Natural killer cell (primary cell): Measurements from ENCODE around the gene PKLR. TPM values are rescaled to one million over a fixed set of nuclear protein-coding genes. Genes with fewer than 3 reads are reported as not detected.

Experiments used
- ATAC-seq, 3 donors: fragments of 150-1000 bp in 2 of 3; fragments of 200-7000 bp in 1 of 3; cut with Tn5 transposase; 1 replicate in 1 of 3; 2 replicates in 2 of 3; pipeline ENCODE4 v1.10.0; 2021; ENCODE audit warnings: mild to moderate bottlenecking in 2 of 3, moderate library complexity in 2 of 3
- DNase-seq, 2 donors: peaks; one replicate each; pipeline versions ENCODE4 v3.0.0 to v3.0.0-alpha.2; 2013 to 2021; ENCODE audit warnings: mixed read lengths in 1 of 2
- H3K27ac ChIP-seq: one replicate; pipeline ENCODE4 v1.5.1; 2013; ENCODE audit warnings: mild to moderate bottlenecking, low read length
- H3K27me3 ChIP-seq: one replicate; pipeline ENCODE4 v1.6.1; 2013; ENCODE audit warnings: low read length; ENCODE audit not compliant: control insufficient read depth, insufficient read depth
- H3K36me3 ChIP-seq: one replicate; pipeline ENCODE4 v1.6.1; 2013; ENCODE audit warnings: low read length; ENCODE audit not compliant: control insufficient read depth, insufficient read depth
- H3K4me1 ChIP-seq: one replicate; pipeline ENCODE4 v1.6.1; 2013; ENCODE audit warnings: low read length; ENCODE audit not compliant: control insufficient read depth, insufficient read depth
- H3K4me3 ChIP-seq: one replicate; pipeline ENCODE4 v1.5.1; 2013; ENCODE audit warnings: low read length
- H3K9me3 ChIP-seq: one replicate; pipeline ENCODE4 v1.6.1; 2013; ENCODE audit warnings: low read length; ENCODE audit not compliant: control insufficient read depth, insufficient read depth
- H3K27ac Mint-ChIP-seq, 2 donors: one replicate each; pipeline ENCODE4 v1.8.0; 2022; ENCODE audit warnings: mild to moderate bottlenecking in 2 of 2, mixed read lengths in 2 of 2, moderate library complexity in 1 of 2
- H3K27me3 Mint-ChIP-seq, 2 donors: one replicate each; pipeline ENCODE4 v1.8.0; 2022; ENCODE audit warnings: low read depth in 2 of 2, mixed read lengths in 2 of 2
- H3K36me3 Mint-ChIP-seq: one replicate; pipeline ENCODE4 v1.8.0; 2022; ENCODE audit warnings: mixed read lengths
- H3K4me1 Mint-ChIP-seq, 2 donors: one replicate each; pipeline ENCODE4 v1.8.0; 2022; ENCODE audit warnings: mixed read lengths in 2 of 2
- H3K4me3 Mint-ChIP-seq: one replicate; pipeline ENCODE4 v1.8.0; 2022; ENCODE audit warnings: mild to moderate bottlenecking, moderate library complexity, mixed read lengths
- H3K9me3 Mint-ChIP-seq, 2 donors: one replicate each; pipeline ENCODE4 v1.8.0; 2022; ENCODE audit warnings: mixed read lengths in 2 of 2
- CTCF ChIP-seq: fragments of 200-600 bp; IDR thresholded peaks from one replicate; pipeline ENCODE4 v1.8.0; 2022; ENCODE audit warnings: antibody characterized with exemption
- WGBS: methylation state at CpG from one replicate; pipeline ENCODE4 v1.1.7; 2013; ENCODE audit warnings: missing lambda C conversion rate; ENCODE audit not compliant: insufficient coverage; 5-methylcytosine and 5-hydroxymethylcytosine counted together
- intact Hi-C: fragments of 100-400 bp; cut with micrococcal nuclease; formaldehyde crosslinking; loops from one replicate; pipeline ENCODE4 v1.14.2; 2022
- total RNA-seq, 4 donors: library from RNA; stranded (reverse); fragments of 120-200 nt in 1 of 4; gene quantifications; one replicate each; pipeline versions ENCODE4 v1.2.3 to v1.2.4, GENCODE V29; 2013 to 2022

Gene PKLR
- total RNA-seq, 3 donors from 2014 or later (not counting 1 experiment from before 2014, with no cell fraction given), result 0.12 TPM; not detected in 2

- H3K9me3 Mint-ChIP-seq, result no peaks in the 10 kb centered on the region
- H3K36me3 ChIP-seq, result peaks cover 2% of the 10 kb centered on the region
- H3K4me1 Mint-ChIP-seq, result peaks cover 14 to 41% of the 10 kb centered on the region in 2 donors
- no peaks in the 10 kb centered on the region for H3K9me3 ChIP-seq
- H3K4me3 ChIP-seq, result peak overlapping the region; percentile 14
- no peaks in the 10 kb centered on the region for H3K27me3 ChIP-seq
- H3K27ac ChIP-seq, result no peak overlapping the region
- no peaks in the 10 kb centered on the region for H3K36me3 Mint-ChIP-seq
- TF ChIP-seq CTCF, result no peak
- H3K4me1 ChIP-seq, result peaks cover 35% of the 10 kb centered on the region
- intact Hi-C loops, result loop anchor here (5.0 kb wide), 1 partner anchor 242 kb away; the partner anchor contains the start of gene ASH1L
- peak overlapping the region in 1 of 2 donors; percentile 57 for H3K27ac Mint-ChIP-seq
- peak overlapping the region; percentile 74 for H3K4me3 Mint-ChIP-seq
- ATAC-seq (no peak), DNase-seq (no peak)
- no peaks in the 10 kb centered on the region for H3K27me3 Mint-ChIP-seq
- 57% methylated on average over 11 of the region's 11 CpGs for WGBS
These were observed 19.0 kb upstream of the PKLR start for GRCh38 chr1:155320252-155320651.

GRCh38 chr1:155319536-155319935, 18.3 kb upstream of the PKLR start:
- no peak for DNase-seq
- no peak for ATAC-seq
- no peaks in the 10 kb centered on the region for H3K9me3 Mint-ChIP-seq
- Histone ChIP-seq H3K4me3 (no peak overlapping the region), H3K36me3 (peaks cover 7% of the 10 kb centered on the region), H3K4me1 (peaks cover 28% of the 10 kb centered on the region), H3K27ac (no peak overlapping the region), H3K9me3 (no peaks in the 10 kb centered on the region), H3K27me3 (no peaks in the 10 kb centered on the region)
- intact Hi-C loops, result no loop called here
- TF ChIP-seq CTCF, result no peak
- H3K36me3 Mint-ChIP-seq, result no peaks in the 10 kb centered on the region
- H3K27me3 Mint-ChIP-seq, result no peaks in the 10 kb centered on the region
- WGBS, result 95% methylated on average over 5 of the region's 5 CpGs
- H3K4me1 Mint-ChIP-seq, result peaks cover 14 to 34% of the 10 kb centered on the region in 2 donors
- peak overlapping the region; percentile 74 for H3K4me3 Mint-ChIP-seq
- H3K27ac Mint-ChIP-seq, result no peak overlapping the region

GRCh38 chr1:155318082-155318481, 16.8 kb upstream of the PKLR start:
- Histone ChIP-seq H3K4me1 (peaks cover 27% of the 10 kb centered on the region), H3K9me3 (no peaks in the 10 kb centered on the region), H3K36me3 (peaks cover 12% of the 10 kb centered on the region), H3K27me3 (no peaks in the 10 kb centered on the region), H3K4me3 (no peak overlapping the region), H3K27ac (no peak overlapping the region)
- no peaks in the 10 kb centered on the region for H3K9me3 Mint-ChIP-seq
- no peak for TF ChIP-seq CTCF
- no peaks in the 10 kb centered on the region for H3K27me3 Mint-ChIP-seq
- ATAC-seq, result no peak
- H3K4me1 Mint-ChIP-seq, result peaks cover 14 to 29% of the 10 kb centered on the region in 2 donors
- intact Hi-C loops, result no loop called here
- H3K4me3 Mint-ChIP-seq, result no peak overlapping the region
- WGBS, result 96% methylated on average over 9 of the region's 9 CpGs
- H3K36me3 Mint-ChIP-seq, result no peaks in the 10 kb centered on the region
- H3K27ac Mint-ChIP-seq, result no peak overlapping the region
- DNase-seq, result no peak

- Histone ChIP-seq H3K4me1 (peaks cover 18% of the 10 kb centered on the region), H3K36me3 (peaks cover 14% of the 10 kb centered on the region), H3K9me3 (no peaks in the 10 kb centered on the region), H3K4me3 (no peak overlapping the region), H3K27me3 (no peaks in the 10 kb centered on the region), H3K27ac (no peak overlapping the region)
- no peak overlapping the region for H3K4me3 Mint-ChIP-seq
- no peak for DNase-seq
- intact Hi-C loops, result no loop called here
- peaks cover 14 to 34% of the 10 kb centered on the region in 2 donors for H3K4me1 Mint-ChIP-seq
- WGBS, result 98% methylated on average over 3 of the region's 3 CpGs
- H3K27ac Mint-ChIP-seq, result no peak overlapping the region
- no peaks in the 10 kb centered on the region for H3K9me3 Mint-ChIP-seq
- no peak for ATAC-seq
- no peak for TF ChIP-seq CTCF
- no peaks in the 10 kb centered on the region for H3K36me3 Mint-ChIP-seq
- H3K27me3 Mint-ChIP-seq, result no peaks in the 10 kb centered on the region
These were observed 15.7 kb upstream of the PKLR start for GRCh38 chr1:155316922-155317321.
